IMR-90 (cell line): ENCODE results near the gene HOXC10. TPM values are rescaled to one million over a fixed set of nuclear protein-coding genes. Genes with fewer than 3 reads are reported as not detected.

Experiments
- ATAC-seq: fragments of 200-7000 bp; cut with Tn5 transposase; 2 replicates; pipeline ENCODE4 v1.9.1; 2020; ENCODE audit warnings: low read depth, mild to moderate bottlenecking, moderate library complexity
- BruUV-seq: library from RNA; stranded (reverse); fragments of 400-500 nt; replicated peaks from 2 replicates; lab custom pipeline; 2021; lab: Mats Ljungman, UMichigan
- CTCF ChIA-PET: fragments of 300-600 bp; formaldehyde crosslinking; extraction: SDS; loops from one replicate; lab custom pipeline; 2021; ENCODE audit warnings: antibody characterized with exemption; lab: Yijun Ruan, JAX
- POLR2A ChIA-PET: fragments of 300-600 bp; sonication (Branson Sonifier 250); formaldehyde crosslinking; loops from one replicate; lab custom pipeline; 2022; ENCODE audit warnings: antibody characterized with exemption; ENCODE audit not compliant: unreplicated experiment; lab: Charles Lee
- DNase-seq: peaks from one replicate; pipeline ENCODE4 v3.0.0; 2013
- H2AFZ ChIP-seq: replicated peaks from 2 replicates; pipeline ENCODE3; 2013; ENCODE audit warnings: low read length, mild to moderate bottlenecking; ENCODE audit not compliant: poor library complexity
- H2AK5ac ChIP-seq: 2 replicates; pipeline ENCODE4 v1.6.1; 2013; ENCODE audit warnings: low read depth, low read length, inconsistent platforms
- H2AK9ac ChIP-seq: replicated peaks from 2 replicates; pipeline ENCODE3; 2013; ENCODE audit warnings: mild to moderate bottlenecking, low read depth, low read length, moderate library complexity; ENCODE audit not compliant: poor library complexity
- H2BK120ac ChIP-seq: 2 replicates; pipeline ENCODE4 v1.6.1; 2013; ENCODE audit warnings: low read depth, low read length, inconsistent platforms
- H2BK15ac ChIP-seq: 3 replicates; pipeline ENCODE4 v1.6.1; 2013; ENCODE audit warnings: low read depth, low read length, inconsistent platforms
- H2BK20ac ChIP-seq: 2 replicates; pipeline ENCODE4 v1.6.1; 2013; ENCODE audit warnings: low read depth, mild to moderate bottlenecking, inconsistent platforms, low read length, moderate library complexity
- H2BK5ac ChIP-seq: 2 replicates; pipeline ENCODE4 v1.6.1; 2013; ENCODE audit warnings: mild to moderate bottlenecking, low read depth, low read length, inconsistent platforms; ENCODE audit not compliant: poor library complexity, severe bottlenecking
- H3K14ac ChIP-seq: replicated peaks from 2 replicates; pipeline ENCODE4 v1.6.1; 2013; ENCODE audit warnings: low read depth, low read length, inconsistent platforms
- H3K18ac ChIP-seq: 2 replicates; pipeline ENCODE4 v1.6.1; 2013; ENCODE audit warnings: low read depth, low read length, control low read depth
- H3K23ac ChIP-seq: 2 replicates; pipeline ENCODE4 v1.6.1; 2013; ENCODE audit warnings: low read depth, low read length, inconsistent platforms
- H3K27ac ChIP-seq: 2 replicates; pipeline ENCODE4 v1.5.1; 2013; ENCODE audit warnings: mild to moderate bottlenecking, control low read depth, low read length; ENCODE audit not compliant: insufficient read depth
- H3K27me3 ChIP-seq: 2 replicates; pipeline ENCODE4 v1.6.1; 2013; ENCODE audit warnings: low read length; ENCODE audit not compliant: control insufficient read depth, insufficient read depth
- H3K36me3 ChIP-seq: 2 replicates; pipeline ENCODE4 v1.6.1; 2013; ENCODE audit warnings: low read length, mixed read lengths; ENCODE audit not compliant: control insufficient read depth, insufficient read depth
- H3K4ac ChIP-seq: 2 replicates; pipeline ENCODE4 v1.6.1; 2013; ENCODE audit warnings: low read depth, low read length, inconsistent platforms
- H3K4me1 ChIP-seq: 2 replicates; pipeline ENCODE4 v1.6.1; 2013; ENCODE audit warnings: low read length, mixed read lengths; ENCODE audit not compliant: control insufficient read depth, insufficient read depth
- H3K4me2 ChIP-seq: 2 replicates; pipeline ENCODE4 v1.6.1; 2013; ENCODE audit warnings: low read depth, mild to moderate bottlenecking, control low read depth, low read length, moderate library complexity
- H3K4me3 ChIP-seq: 2 replicates; pipeline ENCODE4 v1.5.1; 2013; ENCODE audit warnings: low read depth, mild to moderate bottlenecking, control low read depth, low read length, moderate library complexity; ENCODE audit not compliant: insufficient read depth
- H3K56ac ChIP-seq: 2 replicates; pipeline ENCODE4 v1.6.1; 2013; ENCODE audit warnings: low read length, inconsistent platforms; ENCODE audit not compliant: insufficient read depth; ENCODE audit errors: extremely low read depth
- H3K79me1 ChIP-seq, 2 experiments: 2 replicates each; pipeline ENCODE4 v1.6.1; 2013; ENCODE audit warnings: low read length in 2 of 2, inconsistent platforms in 1 of 2, low read depth in 1 of 2
- H3K9ac ChIP-seq: 2 replicates; pipeline ENCODE4 v1.6.1; 2013; ENCODE audit warnings: low read depth, low read length, control low read depth
- H3K9me1 ChIP-seq: 2 replicates; pipeline ENCODE4 v1.6.1; 2013; ENCODE audit warnings: low read length, inconsistent platforms; ENCODE audit not compliant: insufficient read depth
- H3K9me3 ChIP-seq: 2 replicates; pipeline ENCODE4 v1.6.1; 2013; ENCODE audit warnings: low read length; ENCODE audit not compliant: control insufficient read depth, insufficient read depth
- H4K20me1 ChIP-seq: 2 replicates; pipeline ENCODE4 v1.6.1; 2013; ENCODE audit warnings: low read length, inconsistent platforms; ENCODE audit not compliant: insufficient read depth
- H4K5ac ChIP-seq: 2 replicates; pipeline ENCODE4 v1.6.1; 2013; ENCODE audit warnings: mild to moderate bottlenecking, low read depth, low read length, control low read depth
- H4K8ac ChIP-seq, 2 experiments: 2 replicates each; pipeline ENCODE4 v1.6.1; 2013; ENCODE audit warnings: low read depth in 2 of 2, low read length in 2 of 2, control low read depth in 1 of 2, inconsistent platforms in 1 of 2
- H4K91ac ChIP-seq: 2 replicates; pipeline ENCODE4 v1.6.1; 2013; ENCODE audit warnings: low read depth, low read length, inconsistent platforms; ENCODE audit not compliant: insufficient read depth
- CEBPB ChIP-seq: IDR thresholded peaks from 2 replicates; pipeline ENCODE4 v1.6.1; 2012; ENCODE audit warnings: low read depth, low read length, improper control_type of control experiment
- NFE2L2 ChIP-seq: fragments of 150-350 bp; IDR thresholded peaks from 2 replicates; pipeline ENCODE4 v1.6.1; 2016; ENCODE audit warnings: low read depth, mild to moderate bottlenecking, low read length
- SMC3 ChIP-seq: fragments of 150-350 bp; IDR thresholded peaks from 2 replicates; pipeline ENCODE4 v1.6.1; 2016; ENCODE audit warnings: low read depth, mild to moderate bottlenecking, antibody characterized with exemption, low read length, moderate library complexity
- WGBS, 2 experiments: methylation state at CpG; one replicate each; pipeline versions ENCODE4 v1.1.5 to v1.1.7; 2013; ENCODE audit warnings: missing lambda C conversion rate in 2 of 2; ENCODE audit not compliant: insufficient read length in 1 of 2; ENCODE audit errors: extremely low coverage in 2 of 2; 5-methylcytosine and 5-hydroxymethylcytosine counted together
- dilution Hi-C: fragments of 300-500 bp; cut with HindIII; formaldehyde crosslinking; loops from one replicate; pipeline ENCODE4 v1.14.3; 2018; ENCODE audit warnings: low sequenced_read_pairs; ENCODE audit not compliant: unreplicated experiment
- in situ Hi-C: fragments of 300-500 bp; cut with MboI; formaldehyde crosslinking; loops from 3 replicates; pipeline ENCODE4 v1.14.3; 2019; ENCODE audit warnings: low sequenced_read_pairs, inconsistent platforms, mixed read lengths
- intact Hi-C: fragments of 100-400 bp; cut with micrococcal nuclease; formaldehyde crosslinking; loops from 2 replicates; pipeline ENCODE4 v1.10.0; 2022
- polyA plus RNA-seq, 3 experiments: library from polyadenylated mRNA; depleted of rRNA; stranded (reverse); fragments of >200 nt; gene quantifications; 2 replicates each; pipeline ENCODE4 v1.2.3, GENCODE V29; 2012; ENCODE audit warnings: low replicate concordance in 1 of 3
- total RNA-seq: library from RNA; depleted of rRNA; stranded (reverse); fragments of >200 nt; gene quantifications from 2 replicates; pipeline ENCODE4 v1.2.3, GENCODE V29; 2012
- TF ChIP-seq, protein P1 (sequence below): conservative IDR thresholded peaks from 2 replicates; pipeline ENCODE4 v1.5.1; 2012; ENCODE audit warnings: mild to moderate bottlenecking, low read depth, low read length, improper control_type of control experiment

HOXC10 gene
- total and polyA plus RNA-seq, 2 of the 4 experiments (the other 2 are of a cell fraction) = 0.15 TPM; not detected in 1

DNA sequence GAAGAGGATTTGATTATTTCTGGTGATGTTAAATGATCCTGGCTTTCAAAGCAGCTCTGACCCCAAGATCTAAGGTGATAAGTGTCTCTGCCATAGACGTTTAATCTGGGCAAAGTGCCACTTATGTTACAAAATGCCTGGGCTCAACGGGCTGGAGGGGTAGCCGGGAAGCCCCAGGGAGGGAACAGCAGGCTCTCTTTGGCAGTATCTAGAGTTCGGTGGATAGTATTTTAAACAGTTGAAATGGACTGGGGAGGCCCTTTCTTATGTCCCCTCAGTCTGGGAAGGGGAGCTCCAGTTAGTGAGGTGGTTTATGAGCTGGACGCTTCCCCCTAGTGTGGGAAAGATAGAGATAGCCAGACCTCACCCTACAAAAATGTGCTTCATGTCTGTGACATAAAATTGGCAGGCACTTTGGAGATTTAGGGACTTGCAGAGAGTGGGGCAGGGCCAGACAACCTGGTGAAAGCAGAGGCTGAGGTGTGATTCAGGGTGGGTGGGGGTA lies 17.5 kb upstream of the HOXC10 start:
- in situ Hi-C loops = no loop called here
- no peak overlapping the region for H3K4me3 ChIP-seq
- no peak overlapping the region for H3K4ac ChIP-seq
- BruUV-seq = no TSS peak
- H3K9me1 ChIP-seq = no peaks in the 10 kb centered on the region
- H3K27me3 ChIP-seq = peaks cover 97% of the 10 kb centered on the region
- intact Hi-C loops = no loop called here
- H3K4me1 ChIP-seq = no peaks in the 10 kb centered on the region
- H3K79me1 ChIP-seq = no peaks in the 10 kb centered on the region
- ChIA-PET CTCF (no interaction called here), POLR2A (no interaction called here)
- DNase-seq (no peak), ATAC-seq (no peak)
- H3K36me3 ChIP-seq = no peaks in the 10 kb centered on the region
- no peak overlapping the region for H2AK9ac ChIP-seq
- WGBS, 2 experiments = 0% methylated on average over 1 of the region's 5 CpGs; no CpG with 5 or more reads in 1 of the 2 experiments
- TF ChIP-seq CEBPB (no peak), SMC3 (no peak), NFE2L2 (no peak)
- TF ChIP-seq, protein P1, sequence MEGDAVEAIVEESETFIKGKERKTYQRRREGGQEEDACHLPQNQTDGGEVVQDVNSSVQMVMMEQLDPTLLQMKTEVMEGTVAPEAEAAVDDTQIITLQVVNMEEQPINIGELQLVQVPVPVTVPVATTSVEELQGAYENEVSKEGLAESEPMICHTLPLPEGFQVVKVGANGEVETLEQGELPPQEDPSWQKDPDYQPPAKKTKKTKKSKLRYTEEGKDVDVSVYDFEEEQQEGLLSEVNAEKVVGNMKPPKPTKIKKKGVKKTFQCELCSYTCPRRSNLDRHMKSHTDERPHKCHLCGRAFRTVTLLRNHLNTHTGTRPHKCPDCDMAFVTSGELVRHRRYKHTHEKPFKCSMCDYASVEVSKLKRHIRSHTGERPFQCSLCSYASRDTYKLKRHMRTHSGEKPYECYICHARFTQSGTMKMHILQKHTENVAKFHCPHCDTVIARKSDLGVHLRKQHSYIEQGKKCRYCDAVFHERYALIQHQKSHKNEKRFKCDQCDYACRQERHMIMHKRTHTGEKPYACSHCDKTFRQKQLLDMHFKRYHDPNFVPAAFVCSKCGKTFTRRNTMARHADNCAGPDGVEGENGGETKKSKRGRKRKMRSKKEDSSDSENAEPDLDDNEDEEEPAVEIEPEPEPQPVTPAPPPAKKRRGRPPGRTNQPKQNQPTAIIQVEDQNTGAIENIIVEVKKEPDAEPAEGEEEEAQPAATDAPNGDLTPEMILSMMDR = no peak
- no peak overlapping the region for H2AK5ac ChIP-seq
- no peak overlapping the region for H3K23ac ChIP-seq
- no peak overlapping the region for H2BK20ac ChIP-seq
- H4K20me1 ChIP-seq = no peaks in the 10 kb centered on the region
- no peak overlapping the region for H3K18ac ChIP-seq
- no peak overlapping the region for H3K27ac ChIP-seq
- H2BK5ac ChIP-seq = no peak overlapping the region
- H2AFZ ChIP-seq = no peak overlapping the region
- no peak overlapping the region for H2BK120ac ChIP-seq
- no peak overlapping the region for H3K56ac ChIP-seq
- H4K91ac ChIP-seq = no peak overlapping the region
- no peak overlapping the region for H3K9ac ChIP-seq
- no peak overlapping the region for H3K14ac ChIP-seq
- no peak overlapping the region for H4K8ac ChIP-seq
- dilution Hi-C loops = no loop called here
- H4K5ac ChIP-seq = no peak overlapping the region
- H3K9me3 ChIP-seq = peaks cover 2% of the 10 kb centered on the region
- H2BK15ac ChIP-seq = no peak overlapping the region
- no peak overlapping the region for H3K4me2 ChIP-seq
